ENCODE data around the gene PEAR1.

Gene PEAR1

GRCh38 chr1:156908541-156908940 lies 15.0 kb downstream of the PEAR1 start:
- no peaks in the 10 kb centered on the region for H3K9me3 ChIP-seq (ENCODE audit: insufficient read depth, low read length, severe bottlenecking)
- no peak overlapping the region for H3K4me3 ChIP-seq (ENCODE audit: low read depth in 1 of 2, low read length in 2 of 2)
- H3K4me1 ChIP-seq (ENCODE audit: insufficient read depth, low read length): peaks cover 3% of the 10 kb centered on the region; the same call in 1 of the 2 replicates
- H3K9ac ChIP-seq (ENCODE audit: low read depth, low read length): no peak overlapping the region
- TF ChIP-seq CTCF (IDR thresholded peaks at IDR 0.05; ENCODE audit: borderline replicate concordance, extremely low read depth, low read length, poor library complexity, severe bottlenecking) (no peak), EZH2 (IDR thresholded peaks at IDR 0.05; ENCODE audit: borderline replicate concordance, low read depth, low read length, severe bottlenecking) (no peak)
- H3K79me2 ChIP-seq (ENCODE audit: insufficient read depth, low read length): no peaks in the 10 kb centered on the region
- H3K27me3 ChIP-seq (ENCODE audit: insufficient read depth, low read length, poor library complexity): peaks cover 11% of the 10 kb centered on the region
- no peak overlapping the region for H2AFZ ChIP-seq (ENCODE audit: low read depth, low read length)
- no peak overlapping the region for H3K27ac ChIP-seq (ENCODE audit: low read length)
- no peak overlapping the region for H3K4me2 ChIP-seq (ENCODE audit: insufficient read depth, low read length)
- no peak for DNase-seq
- ATAC-seq (ENCODE audit: insufficient read depth, low read depth): no peak
- peaks cover 13% of the 10 kb centered on the region for H4K20me1 ChIP-seq (ENCODE audit: insufficient read depth, low read length)
- no peaks in the 10 kb centered on the region for H3K36me3 ChIP-seq (ENCODE audit: insufficient read depth, low read length)

DNA sequence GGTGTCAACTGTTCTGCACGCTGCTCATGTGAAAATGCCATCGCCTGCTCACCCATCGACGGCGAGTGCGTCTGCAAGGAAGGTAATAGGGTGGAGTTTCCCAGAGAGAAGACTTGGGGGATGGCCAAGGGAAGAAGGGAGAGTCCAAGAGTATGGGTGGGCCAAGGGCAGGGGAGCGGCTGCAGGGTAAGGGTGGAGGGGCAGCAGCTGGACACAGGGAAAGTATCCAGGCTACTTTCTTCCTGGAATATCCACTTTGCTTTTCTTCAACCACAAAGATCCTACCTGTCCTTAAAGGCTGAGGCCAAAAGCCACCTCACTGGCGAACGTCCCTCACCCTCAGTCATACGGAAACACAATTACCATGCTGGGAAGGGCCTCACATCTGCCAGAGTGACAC lies 15.4 kb downstream of the PEAR1 start:
- Histone ChIP-seq H3K36me3 (ENCODE audit: insufficient read depth, low read length) (no peaks in the 10 kb centered on the region), H3K4me1 (ENCODE audit: insufficient read depth, low read length) (peaks cover 3% of the 10 kb centered on the region; the same call in 1 of the 2 replicates), H3K27me3 (ENCODE audit: insufficient read depth, low read length, poor library complexity) (peaks cover 8% of the 10 kb centered on the region), H3K4me2 (ENCODE audit: insufficient read depth, low read length) (no peak overlapping the region), H3K9me3 (ENCODE audit: insufficient read depth, low read length, severe bottlenecking) (no peaks in the 10 kb centered on the region), H3K79me2 (ENCODE audit: insufficient read depth, low read length) (no peaks in the 10 kb centered on the region), H3K27ac (ENCODE audit: low read length) (no peak overlapping the region), H4K20me1 (ENCODE audit: insufficient read depth, low read length) (peaks cover 13% of the 10 kb centered on the region), H2AFZ (ENCODE audit: low read depth, low read length) (no peak overlapping the region), H3K4me3 (ENCODE audit: low read depth in 1 of 2, low read length in 2 of 2) (no peak overlapping the region), H3K9ac (ENCODE audit: low read depth, low read length) (no peak overlapping the region)
- ATAC-seq (ENCODE audit: insufficient read depth, low read depth): no peak
- TF ChIP-seq CTCF (IDR thresholded peaks at IDR 0.05; ENCODE audit: borderline replicate concordance, extremely low read depth, low read length, poor library complexity, severe bottlenecking): no peak
- TF ChIP-seq EZH2 (IDR thresholded peaks at IDR 0.05; ENCODE audit: borderline replicate concordance, low read depth, low read length, severe bottlenecking): no peak
- DNase-seq: no peak

DNA sequence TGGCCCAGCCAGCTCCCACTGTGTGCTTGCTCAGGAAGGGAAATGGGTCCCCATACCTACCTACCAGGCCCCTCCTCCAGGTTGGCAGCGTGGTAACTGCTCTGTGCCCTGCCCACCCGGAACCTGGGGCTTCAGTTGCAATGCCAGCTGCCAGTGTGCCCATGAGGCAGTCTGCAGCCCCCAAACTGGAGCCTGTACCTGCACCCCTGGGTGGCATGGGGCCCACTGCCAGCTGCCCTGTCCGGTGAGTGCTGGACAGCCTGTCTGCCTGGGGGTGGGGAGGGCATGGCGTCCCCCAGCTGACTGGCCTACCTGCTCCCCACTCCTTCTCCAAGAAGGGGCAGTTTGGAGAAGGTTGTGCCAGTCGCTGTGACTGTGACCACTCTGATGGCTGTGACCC lies 16.2 kb downstream of the PEAR1 start:
- Histone ChIP-seq H3K27me3 (ENCODE audit: insufficient read depth, low read length, poor library complexity) (peaks cover 3% of the 10 kb centered on the region), H3K9ac (ENCODE audit: low read depth, low read length) (no peak overlapping the region), H3K79me2 (ENCODE audit: insufficient read depth, low read length) (no peaks in the 10 kb centered on the region), H3K27ac (ENCODE audit: low read length) (no peak overlapping the region), H3K4me2 (ENCODE audit: insufficient read depth, low read length) (no peak overlapping the region), H4K20me1 (ENCODE audit: insufficient read depth, low read length) (peaks cover 13% of the 10 kb centered on the region), H3K9me3 (ENCODE audit: insufficient read depth, low read length, severe bottlenecking) (no peaks in the 10 kb centered on the region), H3K4me3 (ENCODE audit: low read depth in 1 of 2, low read length in 2 of 2) (no peak overlapping the region), H3K36me3 (ENCODE audit: insufficient read depth, low read length) (no peaks in the 10 kb centered on the region), H2AFZ (ENCODE audit: low read depth, low read length) (no peak overlapping the region), H3K4me1 (ENCODE audit: insufficient read depth, low read length) (peaks cover 3% of the 10 kb centered on the region; the same call in 1 of the 2 replicates)
- DNase-seq (no peak), ATAC-seq (ENCODE audit: insufficient read depth, low read depth) (no peak)
- no peak for TF ChIP-seq EZH2 (IDR thresholded peaks at IDR 0.05; ENCODE audit: borderline replicate concordance, low read depth, low read length, severe bottlenecking)
- no peak for TF ChIP-seq CTCF (IDR thresholded peaks at IDR 0.05; ENCODE audit: borderline replicate concordance, extremely low read depth, low read length, poor library complexity, severe bottlenecking)
